Colonic mucosa (tissue), 4 donors: ENCODE data around the gene KCNC2. TPM values are rescaled to one million over a fixed set of nuclear protein-coding genes. Genes with fewer than 3 reads are reported as not detected.

Experiments
- DNase-seq: peaks from one replicate; pipeline ENCODE4 v3.0.0-alpha.2; 2020
- H3K27ac ChIP-seq: fragments of 200-600 bp; one replicate; pipeline ENCODE4 v1.8.0; 2021
- H3K27me3 ChIP-seq: fragments of 200-600 bp; one replicate; pipeline ENCODE4 v1.8.0; 2021
- H3K36me3 ChIP-seq: fragments of 200-600 bp; one replicate; pipeline ENCODE4 v1.8.0; 2021
- H3K4me1 ChIP-seq: fragments of 200-600 bp; one replicate; pipeline ENCODE4 v1.8.0; 2021; ENCODE audit warnings: mild to moderate bottlenecking
- H3K4me3 ChIP-seq: fragments of 200-600 bp; one replicate; pipeline ENCODE4 v1.8.0; 2021
- H3K9ac ChIP-seq, 2 donors: one replicate each; pipeline ENCODE4 v1.7.0; 2013; ENCODE audit warnings: control low read depth in 2 of 2, low read depth in 2 of 2, low read length in 2 of 2
- H3K9me3 ChIP-seq: fragments of 200-600 bp; one replicate; pipeline ENCODE4 v1.8.0; 2021
- intact Hi-C: fragments of 100-400 bp; cut with DNase I; formaldehyde crosslinking; loops from one replicate; pipeline ENCODE4 v1.14.1; 2022
- total RNA-seq, 2 donors: library from RNA; stranded (reverse); fragmentation: NEBNext Ultra II Directional in 1 of 2; extraction: Animal tissue kit (Norgen Biotek cat#: 25700) in 1 of 2; gene quantifications; one replicate each; pipeline ENCODE4 v1.2.1, GENCODE V29; 2021
- TF ChIP-seq, protein P1 (sequence below): fragments of 200-600 bp; IDR thresholded peaks from one replicate; pipeline ENCODE4 v1.8.0; 2022; ENCODE audit warnings: antibody characterized with exemption, mild to moderate bottlenecking
- donor health status: healthy.
- donor health status: DM: no; HTN: no; CAD: no.
- donor health status: DM: no; HTN: no; CAD: no.

KCNC2 gene
- total RNA-seq, 2 donors from 2014 or later, result 0.16 TPM; not detected in 1

- no peaks in the 10 kb centered on the region for H3K9me3 ChIP-seq
- no peak overlapping the region for H3K9ac ChIP-seq
- H3K4me3 ChIP-seq, result no peak overlapping the region
- no peaks in the 10 kb centered on the region for H3K36me3 ChIP-seq
- TF ChIP-seq, protein P1, sequence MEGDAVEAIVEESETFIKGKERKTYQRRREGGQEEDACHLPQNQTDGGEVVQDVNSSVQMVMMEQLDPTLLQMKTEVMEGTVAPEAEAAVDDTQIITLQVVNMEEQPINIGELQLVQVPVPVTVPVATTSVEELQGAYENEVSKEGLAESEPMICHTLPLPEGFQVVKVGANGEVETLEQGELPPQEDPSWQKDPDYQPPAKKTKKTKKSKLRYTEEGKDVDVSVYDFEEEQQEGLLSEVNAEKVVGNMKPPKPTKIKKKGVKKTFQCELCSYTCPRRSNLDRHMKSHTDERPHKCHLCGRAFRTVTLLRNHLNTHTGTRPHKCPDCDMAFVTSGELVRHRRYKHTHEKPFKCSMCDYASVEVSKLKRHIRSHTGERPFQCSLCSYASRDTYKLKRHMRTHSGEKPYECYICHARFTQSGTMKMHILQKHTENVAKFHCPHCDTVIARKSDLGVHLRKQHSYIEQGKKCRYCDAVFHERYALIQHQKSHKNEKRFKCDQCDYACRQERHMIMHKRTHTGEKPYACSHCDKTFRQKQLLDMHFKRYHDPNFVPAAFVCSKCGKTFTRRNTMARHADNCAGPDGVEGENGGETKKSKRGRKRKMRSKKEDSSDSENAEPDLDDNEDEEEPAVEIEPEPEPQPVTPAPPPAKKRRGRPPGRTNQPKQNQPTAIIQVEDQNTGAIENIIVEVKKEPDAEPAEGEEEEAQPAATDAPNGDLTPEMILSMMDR, result no peak
- intact Hi-C loops, result no loop called here
- no peaks in the 10 kb centered on the region for H3K4me1 ChIP-seq
- DNase-seq, result no peak
- H3K27me3 ChIP-seq, result no peaks in the 10 kb centered on the region
- H3K27ac ChIP-seq, result no peak overlapping the region
Measured at GRCh38 chr12:75184516-75184915, 25.1 kb downstream of the KCNC2 start.

- Histone ChIP-seq H3K36me3 (no peaks in the 10 kb centered on the region), H3K27ac (no peak overlapping the region), H3K9ac (no peak overlapping the region), H3K9me3 (no peaks in the 10 kb centered on the region), H3K27me3 (no peaks in the 10 kb centered on the region), H3K4me1 (no peaks in the 10 kb centered on the region), H3K4me3 (no peak overlapping the region)
- DNase-seq, result no peak
- intact Hi-C loops, result no loop called here
- TF ChIP-seq, protein P1, result no peak
Measured at GRCh38 chr12:75183967-75184366, 25.7 kb downstream of the KCNC2 start.

- Histone ChIP-seq H3K9ac (no peak overlapping the region), H3K4me3 (no peak overlapping the region), H3K36me3 (no peaks in the 10 kb centered on the region), H3K27me3 (no peaks in the 10 kb centered on the region), H3K27ac (no peak overlapping the region), H3K9me3 (no peaks in the 10 kb centered on the region), H3K4me1 (no peaks in the 10 kb centered on the region)
- TF ChIP-seq, protein P1, result no peak
- intact Hi-C loops, result no loop called here
- DNase-seq, result no peak
Measured at GRCh38 chr12:75177997-75178396, 31.6 kb downstream of the KCNC2 start.

- H3K4me3 ChIP-seq, result no peak overlapping the region
- no peaks in the 10 kb centered on the region for H3K4me1 ChIP-seq
- intact Hi-C loops, result no loop called here
- no peak overlapping the region for H3K9ac ChIP-seq
- TF ChIP-seq, protein P1, result no peak
- DNase-seq, result no peak
- no peaks in the 10 kb centered on the region for H3K36me3 ChIP-seq
- H3K27me3 ChIP-seq, result no peaks in the 10 kb centered on the region
- H3K27ac ChIP-seq, result no peak overlapping the region
- H3K9me3 ChIP-seq, result no peaks in the 10 kb centered on the region
Measured at GRCh38 chr12:75172611-75173010, 37.0 kb downstream of the KCNC2 start.

GRCh38 chr12:75170640-75171185, 38.9 kb downstream of the KCNC2 start:
- H3K9ac ChIP-seq, result no peak overlapping the region
- TF ChIP-seq, protein P1, result no peak
- no peaks in the 10 kb centered on the region for H3K36me3 ChIP-seq
- no peak overlapping the region for H3K4me3 ChIP-seq
- intact Hi-C loops, result no loop called here
- no peak overlapping the region for H3K27ac ChIP-seq
- no peaks in the 10 kb centered on the region for H3K27me3 ChIP-seq
- H3K9me3 ChIP-seq, result no peaks in the 10 kb centered on the region
- no peak for DNase-seq
- H3K4me1 ChIP-seq, result no peaks in the 10 kb centered on the region
